HEK293T (cell line): ENCODE results near the gene ZNF765.
"Not testable (repeated sequence)": the region's sequence is repeated elsewhere in the genome, so short reads cannot be mapped to it uniquely, and the experiment has no call there.

Experiments
- CTCF ChIA-PET: fragments of 350-600 bp; formaldehyde crosslinking; extraction: SDS; loops from one replicate; lab custom pipeline; 2021; ENCODE audit warnings: antibody characterized with exemption, inconsistent platforms; lab: Yijun Ruan, JAX
- POLR2A ChIA-PET: fragments of 350-600 bp; formaldehyde crosslinking; extraction: SDS; loops from one replicate; lab custom pipeline; 2020; ENCODE audit warnings: antibody characterized with exemption, inconsistent platforms; lab: Yijun Ruan, JAX
- DNase-seq: peaks from one replicate; pipeline ENCODE4 v3.0.0; 2012; ENCODE audit warnings: mixed read lengths; ENCODE audit errors: extremely low spot score
- ARNT ChIP-seq: fragments of 450-650 bp; IDR thresholded peaks from 2 replicates; pipeline ENCODE4 v1.6.1; 2017; ENCODE audit warnings: mild to moderate bottlenecking
- BHLHE40 ChIP-seq: fragments of 450-650 bp; IDR thresholded peaks from 2 replicates; pipeline ENCODE4 v1.6.1; 2016; ENCODE audit warnings: mild to moderate bottlenecking, moderate library complexity, borderline replicate concordance
- CTBP1 ChIP-seq: fragments of 450-650 bp; IDR thresholded peaks from 2 replicates; pipeline ENCODE4 v1.6.1; 2016; ENCODE audit warnings: borderline replicate concordance
- ELF4 ChIP-seq: fragments of 450-650 bp; IDR thresholded peaks from 2 replicates; pipeline ENCODE4 v1.6.1; 2017; ENCODE audit warnings: antibody characterized with exemption
- FOXA1 ChIP-seq: fragments of 450-650 bp; IDR thresholded peaks from 2 replicates; pipeline ENCODE4 v1.6.1; 2016; ENCODE audit warnings: mild to moderate bottlenecking
- FOXK2 ChIP-seq: fragments of 450-650 bp; IDR thresholded peaks from 2 replicates; pipeline ENCODE4 v1.6.1; 2016; ENCODE audit warnings: mild to moderate bottlenecking
- FOXM1 ChIP-seq: fragments of 450-650 bp; IDR thresholded peaks from 2 replicates; pipeline ENCODE4 v1.6.1; 2017; ENCODE audit warnings: mild to moderate bottlenecking, borderline replicate concordance
- HDGF ChIP-seq: fragments of 450-650 bp; IDR thresholded peaks from 2 replicates; pipeline ENCODE4 v1.6.1; 2017; ENCODE audit warnings: antibody characterized with exemption, borderline replicate concordance
- L3MBTL2 ChIP-seq: fragments of 450-650 bp; conservative IDR thresholded peaks from 2 replicates; pipeline ENCODE4 v1.6.1; 2016; ENCODE audit warnings: mild to moderate bottlenecking
- LEF1 ChIP-seq: fragments of 450-650 bp; IDR thresholded peaks from 2 replicates; pipeline ENCODE4 v1.6.1; 2017; ENCODE audit warnings: mild to moderate bottlenecking, borderline replicate concordance
- NFRKB ChIP-seq: fragments of 450-650 bp; IDR thresholded peaks from 2 replicates; pipeline ENCODE4 v1.6.1; 2016; ENCODE audit warnings: mild to moderate bottlenecking, moderate library complexity
- SP1 ChIP-seq: fragments of 450-650 bp; IDR thresholded peaks from 2 replicates; pipeline ENCODE4 v1.6.1; 2017
- SUZ12 ChIP-seq: fragments of 450-650 bp; IDR thresholded peaks from 2 replicates; pipeline ENCODE4 v1.6.1; 2016; ENCODE audit warnings: mild to moderate bottlenecking
- TARDBP ChIP-seq: fragments of 450-650 bp; IDR thresholded peaks from 2 replicates; pipeline ENCODE4 v1.6.1; 2016
- ZNF384 ChIP-seq: fragments of 450-650 bp; IDR thresholded peaks from 2 replicates; pipeline ENCODE4 v1.6.1; 2016
- TF ChIP-seq, protein P1 (sequence below): fragments of 450-650 bp; IDR thresholded peaks from 2 replicates; pipeline ENCODE4 v1.6.1; 2016

Gene ZNF765

DNA sequence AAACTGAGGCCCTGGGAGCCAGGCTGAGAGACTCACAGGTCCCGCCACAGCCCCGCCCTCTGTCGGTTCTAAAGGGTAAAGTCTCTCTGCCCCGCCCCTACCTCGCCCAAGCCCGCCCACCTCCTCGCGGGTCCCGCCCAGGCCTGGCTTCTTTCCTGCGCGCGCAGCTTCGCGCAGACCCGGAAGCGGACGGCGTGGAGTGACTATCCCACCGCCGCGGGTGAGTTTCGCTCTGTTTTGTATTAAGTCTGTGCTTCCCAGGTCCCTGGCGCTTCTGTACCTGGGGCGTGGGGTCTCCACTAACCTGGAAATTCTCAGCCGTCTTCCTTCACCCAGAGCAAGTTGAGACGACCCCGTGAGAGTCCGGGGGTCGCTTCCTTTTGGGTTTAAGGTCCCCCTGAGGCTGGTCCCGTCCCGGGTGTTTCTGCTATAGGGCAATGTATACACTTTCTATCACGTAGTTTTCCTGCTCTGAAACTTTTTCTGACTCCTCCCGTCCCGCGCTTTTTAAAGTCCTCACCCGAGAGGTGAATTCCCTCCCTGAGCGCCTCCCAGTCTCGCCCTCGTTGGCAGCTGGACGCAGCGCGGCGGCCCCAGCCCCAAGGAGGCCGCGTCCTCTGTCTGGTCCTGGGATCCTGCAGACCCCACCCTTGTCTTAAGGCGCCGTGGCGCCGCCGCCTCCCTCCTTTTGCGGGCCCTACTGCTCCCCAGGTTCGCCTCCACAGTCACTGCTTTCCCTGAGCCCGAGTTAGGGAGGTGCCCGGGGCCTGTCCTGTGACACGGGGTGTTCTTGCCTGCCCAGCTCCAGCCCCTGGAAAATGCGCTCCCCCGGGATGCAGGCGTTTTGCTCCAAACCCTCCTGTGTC is at the start of gene ZNF765:
Gene ZNF765, plus strand, starts transcription at position 176 of the 866 bp plus-strand sequence. CDS start 2,867 bp downstream, outside the sequence.
- peak; percentile 88 for DNase-seq
- ChIA-PET POLR2A (no interaction called here), CTCF (no interaction called here)
- peak; percentile 25; the same call in 1 of the 2 replicates for TF ChIP-seq L3MBTL2
- peak; percentile 86 for TF ChIP-seq ELF4
- TF ChIP-seq NFRKB: no peak

- ChIA-PET POLR2A (no interaction called here), CTCF (no interaction called here)
- no peak for DNase-seq
- TF ChIP-seq CTBP1 (no peak), FOXM1 (no peak), BHLHE40 (no peak), SP1 (no peak), HDGF (no peak), FOXA1 (no peak), ZNF384 (no peak), FOXK2 (no peak), L3MBTL2 (no peak)
- TF ChIP-seq, protein P1, sequence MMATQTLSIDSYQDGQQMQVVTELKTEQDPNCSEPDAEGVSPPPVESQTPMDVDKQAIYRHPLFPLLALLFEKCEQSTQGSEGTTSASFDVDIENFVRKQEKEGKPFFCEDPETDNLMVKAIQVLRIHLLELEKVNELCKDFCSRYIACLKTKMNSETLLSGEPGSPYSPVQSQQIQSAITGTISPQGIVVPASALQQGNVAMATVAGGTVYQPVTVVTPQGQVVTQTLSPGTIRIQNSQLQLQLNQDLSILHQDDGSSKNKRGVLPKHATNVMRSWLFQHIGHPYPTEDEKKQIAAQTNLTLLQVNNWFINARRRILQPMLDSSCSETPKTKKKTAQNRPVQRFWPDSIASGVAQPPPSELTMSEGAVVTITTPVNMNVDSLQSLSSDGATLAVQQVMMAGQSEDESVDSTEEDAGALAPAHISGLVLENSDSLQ: no peak
Measured at GRCh38 chr19:53355739-53356138, 39.2 kb upstream of the ZNF765 start.

- no peak for DNase-seq
- TF ChIP-seq LEF1: no peak
- TF ChIP-seq TARDBP: no peak
- TF ChIP-seq, protein P1: no peak
- TF ChIP-seq SP1: no peak
- no peak for TF ChIP-seq HDGF
- TF ChIP-seq ARNT: no peak
- TF ChIP-seq CTBP1: no peak
- TF ChIP-seq FOXK2: no peak
- TF ChIP-seq L3MBTL2: no peak
- TF ChIP-seq BHLHE40: no peak
- no peak for TF ChIP-seq FOXA1
- TF ChIP-seq SUZ12: no peak
- TF ChIP-seq ELF4: no peak
- no peak for TF ChIP-seq FOXM1
- no peak for TF ChIP-seq ZNF384
- no peak for TF ChIP-seq NFRKB
- ChIA-PET POLR2A (no interaction called here), CTCF (no interaction called here)
Measured at GRCh38 chr19:53357821-53358581, 36.9 kb upstream of the ZNF765 start.

- CTCF ChIA-PET, DNase-seq, POLR2A ChIA-PET: not testable (repeated sequence)
Measured at GRCh38 chr19:53360056-53360455, 34.9 kb upstream of the ZNF765 start.

DNA sequence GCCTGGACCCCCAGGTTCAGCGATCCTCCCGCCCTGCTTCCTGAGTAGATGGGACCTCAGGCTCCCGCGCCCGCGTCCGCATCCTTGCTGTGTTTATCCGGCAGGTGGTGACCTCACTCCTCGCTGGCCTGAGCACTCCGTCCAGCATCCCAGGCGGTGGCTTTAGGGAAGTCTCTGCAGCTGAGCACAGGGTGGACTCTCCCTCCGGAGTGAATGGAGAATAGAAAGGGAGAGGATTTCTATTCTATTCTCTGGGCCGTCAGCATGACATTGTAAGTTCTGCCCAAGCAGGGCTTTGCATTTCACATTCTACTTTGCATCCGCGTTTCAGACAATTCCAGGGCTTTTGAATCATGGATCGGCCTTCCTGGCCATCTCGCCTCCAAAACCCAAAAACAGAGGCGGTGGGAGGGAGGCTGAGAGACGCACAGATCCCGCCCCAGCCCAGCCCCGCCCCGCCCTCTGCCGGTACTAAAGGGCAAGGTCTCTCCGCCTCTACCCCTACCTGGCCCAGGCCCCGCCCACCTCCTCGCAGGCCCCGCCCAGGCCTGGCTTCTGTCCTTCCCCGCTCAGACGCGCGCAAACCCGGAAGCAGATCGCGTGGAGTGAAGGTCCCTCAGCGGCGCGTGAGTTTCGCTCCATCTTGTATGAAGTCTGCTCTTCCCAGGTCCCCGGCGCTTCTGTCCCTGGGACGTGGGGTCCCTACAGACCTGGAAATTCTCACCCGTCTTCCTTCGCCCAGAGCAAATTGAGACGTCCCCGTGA is 29.6 kb upstream of the ZNF765 start, which contains the start of gene ZNF525:
Gene ZNF525, plus strand, starts transcription at position 572 of the 765 bp plus-strand sequence. CDS start 6,577 bp downstream, outside the sequence.
- ChIA-PET POLR2A (no interaction called here), CTCF (no interaction called here)
- DNase-seq: peak; percentile 52
- TF ChIP-seq, protein P1: no peak
- TF ChIP-seq L3MBTL2 (peak; percentile 19; the same call in 1 of the 2 replicates), BHLHE40 (no peak)

DNA sequence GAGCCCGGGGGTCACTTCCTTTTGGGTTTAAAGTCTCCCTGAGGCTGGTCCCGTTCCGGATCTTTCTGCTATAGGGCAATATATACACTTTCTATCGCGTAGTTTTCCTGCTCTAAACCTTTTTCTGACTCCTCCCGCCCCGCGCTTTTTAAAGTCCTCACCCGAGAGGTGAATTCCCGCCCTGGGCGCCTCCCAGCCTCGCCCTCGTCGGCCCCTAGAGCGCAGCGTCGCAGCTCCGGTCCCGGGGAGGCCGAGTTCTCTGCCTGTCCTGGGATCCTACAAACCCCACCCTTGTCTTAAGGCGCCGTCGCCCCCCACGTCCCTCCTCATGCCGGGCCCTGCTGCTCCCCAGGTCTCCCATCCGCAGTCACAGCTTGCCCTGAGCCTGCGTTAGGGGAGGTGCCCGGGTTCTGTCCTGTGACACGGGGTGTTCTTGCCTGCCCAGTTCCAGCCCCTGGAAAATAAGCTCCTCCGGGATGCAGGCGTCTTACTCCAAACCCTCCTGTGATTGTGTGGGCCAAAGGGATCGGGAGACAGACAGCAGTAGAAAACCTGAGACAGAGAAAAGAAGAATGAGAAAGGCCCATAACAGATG is 29.0 kb upstream of the ZNF765 start:
- no peak for DNase-seq
- TF ChIP-seq NFRKB: no peak
- 0 out of 2 replicates have a peak, but pooled peaks have one; percentile 4 for TF ChIP-seq L3MBTL2
- ChIA-PET POLR2A (no interaction called here), CTCF (no interaction called here)
